8988T (cell line): ENCODE measurements around the gene EVC.
"Not testable (repeated sequence)": the region's sequence is repeated elsewhere in the genome, so short reads cannot be mapped to it uniquely, and the experiment has no call there.

Source experiments
- DNase-seq: peaks from one replicate; pipeline ENCODE4 v3.0.0; 2011

Gene EVC

DNA sequence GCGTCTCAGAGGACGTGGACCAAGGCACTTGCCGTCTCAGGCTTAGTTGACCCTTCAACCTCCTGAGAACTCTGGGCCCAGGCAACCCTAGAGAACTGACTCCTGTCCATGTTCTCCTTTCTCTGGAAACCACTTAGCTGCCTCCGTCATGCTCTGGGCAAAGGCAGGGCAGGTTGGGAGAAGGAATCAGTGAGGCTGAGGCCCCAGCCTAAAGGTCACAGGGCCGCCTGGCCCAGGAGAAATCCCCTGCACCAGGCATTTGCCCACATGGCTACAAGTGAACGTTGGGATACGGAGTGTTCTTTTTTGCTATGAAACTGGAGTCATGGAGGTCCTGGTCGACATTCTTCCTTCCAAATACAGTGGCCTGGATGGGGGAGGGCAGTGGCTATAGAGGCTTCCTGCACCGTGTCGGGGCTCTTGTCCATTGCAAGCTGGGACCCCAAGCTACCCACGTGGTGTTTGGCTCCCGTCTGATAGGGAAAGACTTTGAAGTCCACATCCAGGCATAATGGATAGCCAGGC lies 105.9 kb downstream of the EVC start:
- no peak for DNase-seq

DNA sequence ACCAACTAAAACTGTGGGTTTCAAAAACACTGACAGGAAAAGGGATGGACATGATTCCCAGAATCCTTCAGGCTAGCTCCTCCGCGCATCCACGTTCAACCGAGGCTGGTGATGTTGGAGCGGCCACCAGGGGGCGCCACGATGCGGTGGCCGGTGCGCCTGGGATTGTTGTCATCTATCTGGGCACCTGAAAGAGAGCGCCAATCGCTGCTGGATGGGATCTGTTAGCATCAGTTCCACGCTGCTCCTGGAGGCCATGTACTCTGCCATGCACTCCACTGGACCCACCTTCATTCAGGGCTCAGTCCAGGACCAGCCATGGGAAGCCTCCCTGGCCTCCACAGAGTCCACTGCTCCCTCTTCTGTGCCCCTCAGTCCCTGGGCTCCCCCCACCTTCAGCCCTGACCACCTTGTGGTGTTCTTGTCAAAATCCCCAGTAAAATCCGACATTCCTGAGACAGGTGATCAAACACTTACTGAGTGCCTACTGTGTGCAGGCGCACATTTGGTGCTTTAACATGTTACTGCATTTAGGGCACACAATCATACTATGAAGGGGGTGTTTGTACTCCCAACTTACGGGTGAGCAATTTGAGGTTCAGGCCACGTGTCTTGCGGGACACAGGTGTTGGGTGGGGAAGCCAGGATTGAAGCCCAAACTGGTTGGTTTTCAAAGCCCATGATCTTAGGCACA lies 110.8 kb downstream of the EVC start:
- peak; percentile 61 for DNase-seq

DNA sequence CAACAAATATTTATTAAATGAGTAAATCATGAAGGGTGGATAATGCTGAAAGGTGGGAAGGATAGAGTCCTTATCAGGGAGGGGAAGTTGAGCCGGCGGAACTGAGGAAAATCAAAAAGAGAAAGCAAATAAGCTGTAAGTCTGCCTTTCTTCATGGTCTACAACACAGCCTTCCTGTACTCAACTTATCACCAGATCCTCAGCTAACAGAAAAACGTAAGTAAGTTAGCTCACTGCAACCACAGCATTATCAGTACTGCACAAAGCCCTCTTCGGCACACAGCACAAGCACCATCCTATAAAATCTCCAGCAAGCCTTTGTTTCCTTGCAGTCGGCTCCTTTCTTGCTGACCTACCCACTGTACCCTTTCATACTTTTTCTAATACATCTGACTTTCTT lies 111.6 kb downstream of the EVC start:
- DNase-seq, result no peak

- no peak for DNase-seq
Measured at GRCh38 chr4:5823542-5824211, 112.7 kb downstream of the EVC start.

DNA sequence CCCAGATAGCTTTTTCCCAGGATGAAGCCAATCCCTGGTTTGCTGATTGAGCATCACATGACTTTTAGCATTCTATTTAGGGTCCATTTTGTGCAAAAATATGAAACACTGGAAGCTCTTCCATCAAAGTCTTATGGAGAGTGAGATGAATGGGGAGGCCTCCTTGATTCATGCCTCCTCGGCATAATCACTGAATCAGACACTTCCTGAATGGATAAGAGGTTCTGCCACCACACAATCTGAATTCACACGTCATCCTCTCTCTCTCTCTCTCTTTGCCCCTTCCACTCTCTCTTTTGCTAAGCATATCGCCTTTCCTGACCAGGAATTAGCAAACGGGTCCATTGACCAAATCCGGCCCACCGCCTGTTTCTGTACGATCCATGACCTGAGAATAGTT lies 113.2 kb downstream of the EVC start:
- no peak for DNase-seq

GRCh38 chr4:5824635-5825034 lies 113.6 kb downstream of the EVC start:
- DNase-seq, result peak; percentile 41

- DNase-seq, result no peak
Measured at GRCh38 chr4:5825321-5826041, 114.5 kb downstream of the EVC start.

DNA sequence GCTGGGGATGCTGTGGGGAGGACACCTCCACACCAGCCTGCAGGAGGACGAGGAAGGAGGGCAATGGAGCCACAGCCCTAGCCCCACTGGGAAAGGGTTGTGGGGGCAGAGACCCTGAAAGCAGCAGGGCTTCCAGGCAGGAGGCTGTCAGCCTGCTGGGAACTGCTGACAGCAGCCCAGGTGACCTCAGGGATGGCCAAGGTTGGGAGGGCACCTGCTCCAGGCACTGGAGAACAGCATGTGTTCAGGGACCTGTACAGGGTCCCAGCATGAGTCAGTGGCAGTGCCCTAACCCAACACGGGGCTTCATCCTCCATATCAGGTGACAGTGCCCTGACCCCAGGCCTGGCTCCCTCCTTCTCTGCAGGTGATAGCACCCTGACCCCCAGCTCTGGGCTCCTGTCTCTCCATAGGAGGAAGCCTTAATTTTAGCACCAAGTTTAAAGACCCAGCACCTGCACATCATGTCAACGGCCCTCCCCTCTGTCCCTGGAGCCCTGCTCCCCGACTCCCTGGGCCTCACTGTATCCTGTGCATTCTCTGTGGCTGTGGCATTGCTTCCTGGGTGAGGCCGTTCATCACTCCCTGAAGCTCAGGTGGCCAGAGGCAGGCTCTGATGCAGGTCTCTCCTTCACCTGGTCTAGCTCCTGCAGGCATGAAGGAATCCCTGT lies 115.6 kb downstream of the EVC start:
- DNase-seq, result no peak

DNA sequence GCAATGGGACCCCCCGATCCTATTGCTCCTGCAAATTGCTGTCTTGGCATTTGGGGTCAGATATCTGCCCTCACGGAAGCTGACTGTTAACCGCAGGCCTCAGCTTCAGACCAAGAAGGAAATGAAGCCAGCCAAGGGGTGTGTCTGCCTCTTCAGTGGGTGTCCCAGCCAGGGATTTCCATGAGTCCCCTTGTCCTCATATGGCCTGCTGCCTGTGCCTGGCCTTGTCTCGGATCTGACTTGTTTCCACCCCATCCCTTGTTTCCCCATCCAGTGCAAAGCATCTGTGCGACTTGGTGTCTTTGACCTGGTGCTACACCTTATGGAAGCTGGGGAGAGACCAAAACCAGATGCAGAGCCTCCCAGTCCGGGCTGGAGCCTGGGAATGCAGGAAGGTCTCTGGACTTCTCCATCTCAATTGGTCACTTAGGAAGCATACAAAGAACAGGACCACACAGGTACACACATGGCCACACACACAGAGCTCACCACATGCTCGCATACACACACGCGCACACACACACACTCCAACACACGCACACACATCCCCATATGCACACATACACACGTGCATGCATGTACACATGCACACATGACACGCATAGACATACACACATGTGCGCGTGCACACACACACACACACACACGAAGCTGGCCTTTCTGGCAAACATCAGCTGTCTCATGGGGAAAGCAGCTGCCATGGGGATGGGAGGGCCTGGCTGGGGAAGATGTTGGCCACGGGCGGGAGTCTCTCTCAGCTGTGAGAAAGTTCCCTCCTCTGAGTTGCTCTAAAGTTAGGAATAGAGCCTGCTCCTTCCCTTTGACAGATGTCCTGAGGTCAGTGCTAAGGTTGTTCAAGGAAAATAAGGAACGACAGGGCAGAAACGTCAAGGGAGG lies 116.4 kb downstream of the EVC start:
- no peak for DNase-seq

GRCh38 chr4:5828005-5828391 lies 117.0 kb downstream of the EVC start:
- DNase-seq, result no peak

GRCh38 chr4:5836943-5837342 lies 125.9 kb downstream of the EVC start:
- DNase-seq, result no peak

- DNase-seq, result not testable (repeated sequence)
Measured at GRCh38 chr4:5837483-5837882, 126.5 kb downstream of the EVC start.

DNA sequence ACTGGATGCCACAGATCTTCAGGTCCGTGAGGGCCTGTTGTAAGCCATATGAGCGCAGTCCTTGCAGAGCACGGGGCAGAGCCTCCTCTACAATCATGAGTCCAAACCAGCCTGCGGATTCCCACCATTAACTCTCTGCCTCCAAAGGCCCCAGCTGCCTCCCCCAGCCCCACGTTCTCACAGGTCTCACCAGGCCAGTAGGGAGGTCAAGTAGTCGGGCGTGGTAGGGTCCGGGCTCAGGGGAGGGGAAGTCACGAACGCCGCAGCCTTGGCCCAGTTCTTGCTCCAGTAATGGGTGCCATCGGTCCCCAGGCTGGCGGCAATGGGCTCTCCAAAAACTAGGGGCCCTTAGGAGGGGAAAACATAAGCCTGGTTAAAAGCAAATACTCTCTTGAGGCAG lies 128.3 kb downstream of the EVC start:
- no peak for DNase-seq

GRCh38 chr4:5839751-5840674 lies 129.0 kb downstream of the EVC start:
- DNase-seq, result no peak

GRCh38 chr4:5842456-5842855 lies 131.5 kb downstream of the EVC start:
- DNase-seq, result no peak

GRCh38 chr4:5843573-5844530 lies 132.9 kb downstream of the EVC start:
- DNase-seq, result no peak

- DNase-seq, result no peak
Measured at GRCh38 chr4:5845035-5845905, 134.3 kb downstream of the EVC start.

DNA sequence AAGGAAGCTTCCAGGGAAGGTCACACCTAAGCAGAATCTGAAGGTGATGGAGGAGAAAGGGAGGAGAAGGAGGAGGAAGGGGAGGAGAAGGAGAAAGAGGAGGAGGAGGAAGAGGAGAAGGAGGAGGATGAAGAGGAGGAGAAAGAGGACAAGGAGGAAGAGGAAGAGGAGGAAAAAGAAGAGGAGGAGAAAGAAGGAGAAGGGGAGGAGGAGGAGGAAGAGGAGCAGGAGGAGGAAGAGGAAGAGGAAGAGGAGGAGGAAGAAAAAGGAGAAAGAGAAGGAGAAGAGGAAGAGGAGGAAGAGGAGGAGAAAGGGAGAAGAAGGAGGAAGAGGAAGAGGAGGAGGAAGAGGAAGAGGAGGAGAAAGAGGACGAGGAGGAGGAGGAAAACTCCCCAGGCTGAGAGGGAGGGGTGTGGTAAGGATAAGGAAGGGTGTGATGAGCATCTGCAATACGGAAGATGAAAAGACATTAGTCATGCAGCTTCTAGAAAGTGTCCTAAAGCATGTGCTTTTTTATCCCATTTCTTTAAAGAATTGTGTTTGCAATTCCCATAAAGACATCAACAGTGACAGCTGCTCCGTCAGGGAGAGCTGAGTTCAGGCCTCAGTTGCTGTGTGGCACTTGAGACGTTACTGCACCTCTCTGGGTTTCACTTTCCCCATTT lies 140.8 kb downstream of the EVC start:
- DNase-seq, result no peak
